H9 (cell line): Measurements from ENCODE around the gene AKAP9. TPM values are rescaled to one million over a fixed set of nuclear protein-coding genes. Genes with fewer than 3 reads are reported as not detected.

Experiments
- DNase-seq: peaks from one replicate; pipeline ENCODE4 v3.0.0-alpha.2; 2017
- H2AFZ ChIP-seq: one replicate; pipeline ENCODE4 v1.6.1; 2013; ENCODE audit warnings: mild to moderate bottlenecking, low read length, control low read depth, moderate library complexity
- H2AK5ac ChIP-seq: 2 replicates; pipeline ENCODE4 v1.6.1; 2013; ENCODE audit warnings: low read length, control low read depth, mixed read lengths; ENCODE audit not compliant: insufficient read length
- H2BK120ac ChIP-seq: one replicate; pipeline ENCODE4 v1.6.1; 2013; ENCODE audit warnings: low read depth, mild to moderate bottlenecking, low read length, control low read depth, inconsistent platforms; ENCODE audit not compliant: poor library complexity, severe bottlenecking
- H2BK12ac ChIP-seq: 2 replicates; pipeline ENCODE4 v1.6.1; 2013; ENCODE audit warnings: low read length, control low read depth, mixed read lengths, low read depth; ENCODE audit not compliant: insufficient read length
- H2BK15ac ChIP-seq: 2 replicates; pipeline ENCODE4 v1.6.1; 2013; ENCODE audit warnings: low read depth, low read length, control low read depth
- H2BK20ac ChIP-seq: one replicate; pipeline ENCODE4 v1.6.1; 2013; ENCODE audit warnings: low read depth, mild to moderate bottlenecking, low read length, control low read depth, inconsistent platforms; ENCODE audit not compliant: poor library complexity, severe bottlenecking
- H2BK5ac ChIP-seq: 2 replicates; pipeline ENCODE4 v1.6.1; 2013; ENCODE audit warnings: low read length, control low read depth, mixed read lengths; ENCODE audit not compliant: insufficient read length
- H3K14ac ChIP-seq: 2 replicates; pipeline ENCODE4 v1.6.1; 2013; ENCODE audit warnings: low read length, control low read depth; ENCODE audit not compliant: insufficient read depth
- H3K18ac ChIP-seq: 2 replicates; pipeline ENCODE4 v1.6.1; 2013; ENCODE audit warnings: low read depth, mild to moderate bottlenecking, mixed read lengths, low read length, control low read depth; ENCODE audit not compliant: insufficient read length
- H3K23ac ChIP-seq: 2 replicates; pipeline ENCODE4 v1.6.1; 2013; ENCODE audit warnings: low read length, control low read depth, mixed read lengths, low read depth; ENCODE audit not compliant: insufficient read length
- H3K23me2 ChIP-seq: 2 replicates; pipeline ENCODE4 v1.6.1; 2013; ENCODE audit warnings: low read depth, mild to moderate bottlenecking, mixed read lengths, low read length, control low read depth; ENCODE audit not compliant: insufficient read length, poor library complexity, severe bottlenecking
- H3K27ac ChIP-seq: 2 replicates; pipeline ENCODE4 v1.5.1; 2013; ENCODE audit warnings: low read length, control low read depth, mixed read lengths, low read depth; ENCODE audit not compliant: insufficient read length
- H3K27me3 ChIP-seq: 2 replicates; pipeline ENCODE4 v1.6.1; 2013; ENCODE audit warnings: low read length, control low read depth, inconsistent platforms; ENCODE audit not compliant: insufficient read depth
- H3K4ac ChIP-seq: 2 replicates; pipeline ENCODE4 v1.6.1; 2013; ENCODE audit warnings: low read depth, mild to moderate bottlenecking, control low read depth, inconsistent platforms, low read length, moderate library complexity
- H3K4me1 ChIP-seq: 2 replicates; pipeline ENCODE4 v1.6.1; 2013; ENCODE audit warnings: low read length, control low read depth, inconsistent platforms; ENCODE audit not compliant: insufficient read depth
- H3K4me2 ChIP-seq: 2 replicates; pipeline ENCODE4 v1.6.1; 2013; ENCODE audit warnings: low read length, control low read depth, mixed read lengths; ENCODE audit not compliant: insufficient read length, insufficient read depth
- H3K56ac ChIP-seq: 2 replicates; pipeline ENCODE4 v1.6.1; 2013; ENCODE audit warnings: low read depth, mild to moderate bottlenecking, mixed read lengths, low read length, control low read depth; ENCODE audit not compliant: insufficient read length
- H3K79me1 ChIP-seq: 2 replicates; pipeline ENCODE4 v1.6.1; 2013; ENCODE audit warnings: low read depth, mild to moderate bottlenecking, moderate library complexity, low read length, control low read depth, inconsistent platforms; ENCODE audit not compliant: insufficient read depth, poor library complexity, severe bottlenecking
- H3K79me2 ChIP-seq: 2 replicates; pipeline ENCODE4 v1.6.1; 2013; ENCODE audit warnings: low read length, control low read depth, inconsistent platforms; ENCODE audit not compliant: insufficient read depth
- H3K9ac ChIP-seq: 2 replicates; pipeline ENCODE4 v1.6.1; 2013; ENCODE audit warnings: low read length, control low read depth, mixed read lengths; ENCODE audit not compliant: insufficient read length; ENCODE audit errors: extremely low read depth
- H3K9me3 ChIP-seq: one replicate; pipeline ENCODE4 v1.6.1; 2013; ENCODE audit warnings: low read depth, low read length, inconsistent platforms; ENCODE audit not compliant: control insufficient read depth
- H3T11ph ChIP-seq: one replicate; pipeline ENCODE4 v1.6.1; 2013; ENCODE audit warnings: mild to moderate bottlenecking, low read length, control low read depth, inconsistent platforms
- H4K20me1 ChIP-seq: one replicate; pipeline ENCODE4 v1.6.1; 2013; ENCODE audit not compliant: control insufficient read depth, insufficient read length, insufficient read depth
- H4K5ac ChIP-seq: 2 replicates; pipeline ENCODE4 v1.6.1; 2013; ENCODE audit warnings: low read depth, mild to moderate bottlenecking, mixed read lengths, low read length, control low read depth; ENCODE audit not compliant: insufficient read length
- H4K8ac ChIP-seq: replicated peaks from 2 replicates; pipeline ENCODE4 v1.6.1; 2013; ENCODE audit warnings: low read length, control low read depth, mixed read lengths, low read depth; ENCODE audit not compliant: insufficient read length
- H4K91ac ChIP-seq: 2 replicates; pipeline ENCODE4 v1.6.1; 2013; ENCODE audit warnings: low read depth, mild to moderate bottlenecking, moderate library complexity, mixed read lengths, low read length, control low read depth; ENCODE audit not compliant: insufficient read length
- H3K27ac Mint-ChIP-seq, 3 experiments: 2 replicates in 2 of 3; 3 replicates in 1 of 3; pipeline ENCODE4 v1.8.0; 2020 to 2021; ENCODE audit warnings: mixed read lengths in 3 of 3, mild to moderate bottlenecking in 1 of 3, moderate library complexity in 1 of 3
- H3K27me3 Mint-ChIP-seq: 2 replicates; pipeline ENCODE4 v1.8.0; 2021; ENCODE audit warnings: low read depth, mild to moderate bottlenecking, moderate library complexity, mixed read lengths
- H3K36me3 Mint-ChIP-seq, 3 experiments: 2 replicates in 2 of 3; 3 replicates in 1 of 3; pipeline ENCODE4 v1.8.0; 2020 to 2021; ENCODE audit warnings: low read depth in 3 of 3, mixed read lengths in 3 of 3; ENCODE audit not compliant: insufficient read depth in 1 of 3
- H3K4me1 Mint-ChIP-seq, 2 experiments: 2 replicates each; pipeline ENCODE4 v1.8.0; 2020; ENCODE audit warnings: mixed read lengths in 2 of 2
- H3K4me3 Mint-ChIP-seq, 2 experiments: 2 replicates in 1 of 2; 3 replicates in 1 of 2; pipeline ENCODE4 v1.8.0; 2020 to 2021; ENCODE audit warnings: mild to moderate bottlenecking in 2 of 2, mixed read lengths in 2 of 2, moderate library complexity in 1 of 2
- H3K9me3 Mint-ChIP-seq, 2 experiments: 2 replicates in 1 of 2; 3 replicates in 1 of 2; pipeline ENCODE4 v1.8.0; 2020; ENCODE audit warnings: mild to moderate bottlenecking in 2 of 2, mixed read lengths in 2 of 2, moderate library complexity in 1 of 2
- WGBS: extraction: QIAGEN DNeasy Blood & Tissue Kit; methylation state at CpG from one replicate; pipeline ENCODE4 v1.1.7; 2013; ENCODE audit warnings: missing lambda C conversion rate, low lambda C conversion rate, mixed read lengths; ENCODE audit not compliant: insufficient read length; ENCODE audit errors: extremely low coverage; 5-methylcytosine and 5-hydroxymethylcytosine counted together
- total RNA-seq: library from RNA; stranded (reverse); gene quantifications from 2 replicates; pipeline ENCODE4 v1.2.1, GENCODE V29; 2021
- TF ChIP-seq, protein P1 (sequence below): fragments of 200-600 bp; sonication (generic); conservative IDR thresholded peaks from 3 replicates; pipeline ENCODE4 v1.8.0; 2021; ENCODE audit warnings: antibody characterized with exemption, mild to moderate bottlenecking

The AKAP9 gene
- total RNA-seq, 1 experiment from 2014 or later = 22.4 TPM

- Histone ChIP-seq H4K8ac (no peak overlapping the region), H4K5ac (no peak overlapping the region), H3K27ac (no peak overlapping the region), H3K56ac (no peak overlapping the region), H3K14ac (no peak overlapping the region), H4K91ac (no peak overlapping the region), H3K4me1 (no peaks in the 10 kb centered on the region), H3K9ac (no peak overlapping the region), H2BK120ac (no peak overlapping the region), H3K4ac (no peak overlapping the region), H3K79me1 (no peaks in the 10 kb centered on the region), H3K9me3 (no peaks in the 10 kb centered on the region), H2AFZ (no peak overlapping the region), H2BK20ac (no peak overlapping the region), H3K23me2 (no peaks in the 10 kb centered on the region), H3K23ac (no peak overlapping the region), H3K18ac (no peak overlapping the region), H3K79me2 (no peaks in the 10 kb centered on the region), H2AK5ac (no peak overlapping the region), H3K4me2 (no peak overlapping the region), H3K27me3 (no peaks in the 10 kb centered on the region), H2BK15ac (no peak overlapping the region), H2BK5ac (no peak overlapping the region), H3T11ph (no peak overlapping the region), H4K20me1 (no peaks in the 10 kb centered on the region), H2BK12ac (no peak overlapping the region)
- peaks cover 0 to 39% (median 30%) of the 10 kb centered on the region in 3 experiments; a peak in 5 of 7 replicates for H3K36me3 Mint-ChIP-seq
- WGBS = no CpG with 5 or more reads among the region's 8 CpGs
- H3K27me3 Mint-ChIP-seq = no peaks in the 10 kb centered on the region
- no peak overlapping the region for H3K4me3 Mint-ChIP-seq
- DNase-seq = no peak
- TF ChIP-seq, protein P1, sequence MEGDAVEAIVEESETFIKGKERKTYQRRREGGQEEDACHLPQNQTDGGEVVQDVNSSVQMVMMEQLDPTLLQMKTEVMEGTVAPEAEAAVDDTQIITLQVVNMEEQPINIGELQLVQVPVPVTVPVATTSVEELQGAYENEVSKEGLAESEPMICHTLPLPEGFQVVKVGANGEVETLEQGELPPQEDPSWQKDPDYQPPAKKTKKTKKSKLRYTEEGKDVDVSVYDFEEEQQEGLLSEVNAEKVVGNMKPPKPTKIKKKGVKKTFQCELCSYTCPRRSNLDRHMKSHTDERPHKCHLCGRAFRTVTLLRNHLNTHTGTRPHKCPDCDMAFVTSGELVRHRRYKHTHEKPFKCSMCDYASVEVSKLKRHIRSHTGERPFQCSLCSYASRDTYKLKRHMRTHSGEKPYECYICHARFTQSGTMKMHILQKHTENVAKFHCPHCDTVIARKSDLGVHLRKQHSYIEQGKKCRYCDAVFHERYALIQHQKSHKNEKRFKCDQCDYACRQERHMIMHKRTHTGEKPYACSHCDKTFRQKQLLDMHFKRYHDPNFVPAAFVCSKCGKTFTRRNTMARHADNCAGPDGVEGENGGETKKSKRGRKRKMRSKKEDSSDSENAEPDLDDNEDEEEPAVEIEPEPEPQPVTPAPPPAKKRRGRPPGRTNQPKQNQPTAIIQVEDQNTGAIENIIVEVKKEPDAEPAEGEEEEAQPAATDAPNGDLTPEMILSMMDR = no peak
- H3K27ac Mint-ChIP-seq = peak overlapping the region in 2 of 3 experiments; percentile 52 to 64; a peak in 1 of 7 replicates
- no peaks in the 10 kb centered on the region for H3K9me3 Mint-ChIP-seq
- H3K4me1 Mint-ChIP-seq = no peaks in the 10 kb centered on the region
These were observed 168.2 kb downstream of the AKAP9 start for GRCh38 chr7:92108821-92109220.
